OCI-LY3 (cell line): ENCODE measurements around the gene CSTF2.

ENCODE experiments used
- EZH2phosphoT487 ChIP-seq: fragments of 200-600 bp; shearing (Covaris generic); IDR thresholded peaks from 2 replicates; pipeline ENCODE4 v1.6.1; 2018; ENCODE audit warnings: antibody characterized with exemption, mixed run types, low read depth
- TF ChIP-seq, protein P1 (sequence below): fragments of 200-600, 300-600 bp; sonication (generic); IDR thresholded peaks from 2 replicates; pipeline ENCODE4 v1.5.1; 2014; ENCODE audit warnings: antibody characterized with exemption, low read length, low read depth

DNA sequence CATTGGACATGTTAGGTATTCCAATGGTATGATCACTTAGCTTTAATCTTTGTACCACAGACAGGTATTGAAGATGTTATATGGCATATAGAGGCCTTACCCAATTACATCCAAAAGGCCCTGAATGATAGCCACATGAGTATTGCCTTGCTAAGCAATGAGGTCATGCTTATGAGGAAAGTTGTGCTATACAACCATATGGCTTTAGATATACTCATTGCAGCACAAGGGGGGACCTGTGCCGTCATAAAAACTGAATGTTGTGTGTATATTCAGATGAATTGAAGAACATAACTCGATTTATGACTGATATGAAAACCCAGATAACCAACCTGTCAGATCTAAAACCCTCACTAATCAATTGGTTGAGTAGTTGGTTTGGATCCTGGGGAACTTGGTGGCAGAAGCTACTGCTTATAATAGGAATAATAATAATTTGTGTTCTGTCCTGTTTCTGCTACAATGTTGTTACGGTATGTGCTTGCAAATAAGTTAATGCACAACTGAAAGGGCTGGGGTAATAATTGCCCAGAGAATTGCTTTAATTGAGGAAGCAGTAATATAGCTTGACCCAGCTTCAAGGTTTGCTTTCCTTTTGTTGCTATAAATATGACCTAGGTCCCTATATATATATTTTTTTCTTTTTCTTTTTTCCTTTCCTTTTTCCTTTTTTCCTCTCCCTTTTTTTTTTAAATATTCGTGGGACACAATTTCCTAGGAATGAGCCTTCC is 21.5 kb upstream of the CSTF2 start:
- TF ChIP-seq, protein P1, sequence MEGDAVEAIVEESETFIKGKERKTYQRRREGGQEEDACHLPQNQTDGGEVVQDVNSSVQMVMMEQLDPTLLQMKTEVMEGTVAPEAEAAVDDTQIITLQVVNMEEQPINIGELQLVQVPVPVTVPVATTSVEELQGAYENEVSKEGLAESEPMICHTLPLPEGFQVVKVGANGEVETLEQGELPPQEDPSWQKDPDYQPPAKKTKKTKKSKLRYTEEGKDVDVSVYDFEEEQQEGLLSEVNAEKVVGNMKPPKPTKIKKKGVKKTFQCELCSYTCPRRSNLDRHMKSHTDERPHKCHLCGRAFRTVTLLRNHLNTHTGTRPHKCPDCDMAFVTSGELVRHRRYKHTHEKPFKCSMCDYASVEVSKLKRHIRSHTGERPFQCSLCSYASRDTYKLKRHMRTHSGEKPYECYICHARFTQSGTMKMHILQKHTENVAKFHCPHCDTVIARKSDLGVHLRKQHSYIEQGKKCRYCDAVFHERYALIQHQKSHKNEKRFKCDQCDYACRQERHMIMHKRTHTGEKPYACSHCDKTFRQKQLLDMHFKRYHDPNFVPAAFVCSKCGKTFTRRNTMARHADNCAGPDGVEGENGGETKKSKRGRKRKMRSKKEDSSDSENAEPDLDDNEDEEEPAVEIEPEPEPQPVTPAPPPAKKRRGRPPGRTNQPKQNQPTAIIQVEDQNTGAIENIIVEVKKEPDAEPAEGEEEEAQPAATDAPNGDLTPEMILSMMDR, result no peak
- TF ChIP-seq EZH2phosphoT487, result no peak
